SK-N-MC (cell line): Measurements from ENCODE around the gene HEYL.

Experiments
- EZH2 ChIP-seq: fragments of 200-600 bp; sonication (generic); IDR thresholded peaks from one replicate; pipeline ENCODE4 v1.6.1; 2017; ENCODE audit warnings: antibody characterized with exemption
- FOXP2 ChIP-seq: optimal IDR thresholded peaks from 2 replicates; pipeline ENCODE3; 2011; ENCODE audit warnings: mild to moderate bottlenecking, moderate library complexity; ENCODE audit not compliant: insufficient read depth; ENCODE audit errors: extremely low read length, control extremely low read depth
- POLR2AphosphoS5 ChIP-seq: IDR thresholded peaks from 2 replicates; pipeline ENCODE4 v1.6.1; 2012; ENCODE audit warnings: mild to moderate bottlenecking, low read depth, low read length, borderline replicate concordance

DNA sequence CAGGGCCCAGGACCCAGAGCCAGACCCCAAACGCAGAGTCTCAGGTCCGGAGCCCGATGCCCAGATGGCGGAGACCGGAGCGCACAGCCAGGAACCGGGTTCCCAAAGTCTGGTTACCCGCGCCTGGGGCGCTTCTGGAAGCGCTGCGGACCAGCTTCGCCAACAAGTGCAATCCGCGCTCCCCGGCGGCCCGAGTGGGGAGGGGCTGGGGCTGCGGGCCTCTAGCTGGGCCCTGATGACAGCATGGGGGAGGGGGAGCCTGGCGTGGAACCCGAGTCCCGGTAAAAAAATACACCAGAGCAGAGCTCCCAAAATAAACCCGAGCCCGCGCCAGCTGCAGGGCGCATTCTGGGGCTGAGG, 32.0 kb upstream of the HEYL start:
- TF ChIP-seq POLR2AphosphoS5 = no peak
- no peak for TF ChIP-seq EZH2
- TF ChIP-seq FOXP2 = no peak
